CD4-positive, alpha-beta T cell (primary cell): ENCODE results near the gene ARID2. TPM values are rescaled to one million over a fixed set of nuclear protein-coding genes. Genes with fewer than 3 reads are reported as not detected.

ENCODE experiments used
- ATAC-seq: fragments of 200-7000 bp; cut with Tn5 transposase; one replicate; pipeline ENCODE4 v1.10.0; 2022; ENCODE audit warnings: mild to moderate bottlenecking; ENCODE audit not compliant: poor library complexity
- CTCF ChIA-PET: fragments of 350-600 bp; sonication (Branson Sonifier 250); formaldehyde crosslinking; loops from one replicate; lab custom pipeline; 2021; ENCODE audit warnings: antibody characterized with exemption, inconsistent platforms; lab: Charles Lee
- POLR2A ChIA-PET: fragments of 350-600 bp; sonication (Branson Sonifier 250); formaldehyde crosslinking; loops from one replicate; lab custom pipeline; 2021; ENCODE audit warnings: antibody characterized with exemption, inconsistent platforms; lab: Charles Lee
- DNase-seq, 14 experiments: peaks; one replicate each; pipeline ENCODE4 v3.0.0-alpha.2; 2013 to 2020; ENCODE audit warnings: mixed read lengths in 2 of 14
- H3K27ac ChIP-seq, 2 donors: one replicate each; pipeline versions ENCODE4 v1.5.1 to v1.7.0; 2013; ENCODE audit warnings: low read length in 2 of 2, low read depth in 1 of 2, mild to moderate bottlenecking in 1 of 2
- H3K27me3 ChIP-seq, 2 experiments: 1 replicate in 1 of 2; 2 replicates in 1 of 2; pipeline versions ENCODE4 v1.6.1 to v1.7.0; 2013; ENCODE audit warnings: low read length in 2 of 2, control low read depth in 1 of 2, mild to moderate bottlenecking in 1 of 2, moderate library complexity in 1 of 2; ENCODE audit not compliant: insufficient read depth in 2 of 2, control insufficient read depth in 1 of 2
- H3K36me3 ChIP-seq: one replicate; pipeline ENCODE4 v1.6.1; 2013; ENCODE audit warnings: low read length, control low read depth; ENCODE audit not compliant: insufficient read depth
- H3K4me1 ChIP-seq: one replicate; pipeline ENCODE4 v1.6.1; 2013; ENCODE audit warnings: low read length, control low read depth; ENCODE audit not compliant: insufficient read depth
- H3K4me3 ChIP-seq: one replicate; pipeline ENCODE4 v1.5.1; 2013; ENCODE audit warnings: mild to moderate bottlenecking, low read length, moderate library complexity
- H3K9me3 ChIP-seq, 2 experiments: 1 replicate in 1 of 2; 2 replicates in 1 of 2; pipeline versions ENCODE4 v1.6.1 to v1.7.0; 2013; ENCODE audit warnings: low read length in 2 of 2, mild to moderate bottlenecking in 2 of 2, control low read depth in 1 of 2, moderate library complexity in 1 of 2; ENCODE audit not compliant: control insufficient read depth in 1 of 2, insufficient read depth in 1 of 2
- H3K27ac Mint-ChIP-seq: one replicate; pipeline ENCODE4 v1.8.0; 2020; ENCODE audit warnings: mixed read lengths
- H3K27me3 Mint-ChIP-seq: one replicate; pipeline ENCODE4 v1.8.0; 2021; ENCODE audit warnings: mixed read lengths
- H3K36me3 Mint-ChIP-seq: one replicate; pipeline ENCODE4 v1.8.0; 2021; ENCODE audit warnings: low read depth, mixed read lengths
- H3K4me1 Mint-ChIP-seq: one replicate; pipeline ENCODE4 v1.8.0; 2021; ENCODE audit warnings: low read depth, mixed read lengths
- H3K4me3 Mint-ChIP-seq: one replicate; pipeline ENCODE4 v1.8.0; 2020; ENCODE audit warnings: mild to moderate bottlenecking, mixed read lengths
- H3K9me3 Mint-ChIP-seq: one replicate; pipeline ENCODE4 v1.8.0; 2020; ENCODE audit warnings: mixed read lengths
- intact Hi-C, 2 experiments: fragments of 100-400 bp; cut with DNase I in 1 of 2; cut with micrococcal nuclease in 1 of 2; formaldehyde crosslinking; loops; one replicate each; pipeline versions ENCODE4 v1.15.1 to v1.9.0; 2023 to 2025; cut with DNase I, micrococcal nuclease
- total RNA-seq, 174 experiments: library from RNA in 2 of 174; stranded (reverse) in 2 of 174; gene quantifications; one replicate each; pipeline ENCODE4 v1.2.3 and lab custom pipeline; 2021 to 2026
- TF ChIP-seq, protein P1 (sequence below): fragments of 200-600 bp; IDR thresholded peaks from one replicate; pipeline ENCODE4 v1.8.0; 2022; ENCODE audit warnings: antibody characterized with exemption, mild to moderate bottlenecking

Gene ARID2
- total RNA-seq, 2 experiments from 2014 or later = 49.0 to 51.3 TPM

DNA sequence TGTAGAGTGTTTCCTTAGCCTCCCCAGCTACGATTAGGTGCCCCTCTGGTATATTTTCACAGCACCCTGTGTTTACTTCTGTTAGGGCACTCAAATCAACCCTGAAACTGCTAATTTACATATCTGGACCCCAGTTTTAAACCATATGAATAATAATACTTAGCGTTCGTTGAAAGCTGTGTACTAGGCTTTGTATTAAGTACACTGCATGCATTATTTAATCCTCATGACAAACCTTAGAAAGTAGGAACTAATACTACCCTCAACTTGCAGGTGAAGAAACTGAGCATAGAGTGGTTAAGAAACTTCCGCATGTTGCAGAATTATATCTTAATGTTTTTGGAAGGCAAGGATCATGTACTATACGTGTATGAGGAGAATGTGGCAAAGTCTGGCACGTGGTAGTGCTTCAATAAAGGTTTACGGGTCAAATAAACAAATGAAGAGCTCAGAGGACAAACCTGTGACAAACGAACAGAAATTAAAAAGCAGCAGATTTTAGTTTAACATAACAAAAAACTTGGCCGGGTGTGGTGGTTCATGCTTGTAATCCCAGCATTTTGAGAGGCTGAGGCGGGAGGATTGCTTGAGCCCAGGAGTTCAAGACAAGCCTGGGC is 22.2 kb upstream of the ARID2 start:
- Mint-ChIP-seq H3K27me3 (no peaks in the 10 kb centered on the region), H3K9me3 (no peaks in the 10 kb centered on the region), H3K36me3 (peaks cover 4% of the 10 kb centered on the region), H3K4me1 (peaks cover 2% of the 10 kb centered on the region), H3K27ac (no peak overlapping the region), H3K4me3 (no peak overlapping the region)
- H3K27me3 ChIP-seq = no peaks in the 10 kb centered on the region
- CTCF ChIA-PET = no interaction called here
- H3K36me3 ChIP-seq = no peaks in the 10 kb centered on the region
- DNase-seq (no peak), ATAC-seq (no peak)
- no peaks in the 10 kb centered on the region for H3K9me3 ChIP-seq
- H3K4me3 ChIP-seq = no peak overlapping the region
- no peaks in the 10 kb centered on the region for H3K4me1 ChIP-seq
- POLR2A ChIA-PET = interaction anchor here (1.0 to 1.3 kb wide), 2 partner anchors 8 to 37 kb away, joined by 3 read pairs; no protein-coding TSS in a partner anchor
- intact Hi-C loops = no loop called here
- H3K27ac ChIP-seq = no peak overlapping the region
- TF ChIP-seq, protein P1, sequence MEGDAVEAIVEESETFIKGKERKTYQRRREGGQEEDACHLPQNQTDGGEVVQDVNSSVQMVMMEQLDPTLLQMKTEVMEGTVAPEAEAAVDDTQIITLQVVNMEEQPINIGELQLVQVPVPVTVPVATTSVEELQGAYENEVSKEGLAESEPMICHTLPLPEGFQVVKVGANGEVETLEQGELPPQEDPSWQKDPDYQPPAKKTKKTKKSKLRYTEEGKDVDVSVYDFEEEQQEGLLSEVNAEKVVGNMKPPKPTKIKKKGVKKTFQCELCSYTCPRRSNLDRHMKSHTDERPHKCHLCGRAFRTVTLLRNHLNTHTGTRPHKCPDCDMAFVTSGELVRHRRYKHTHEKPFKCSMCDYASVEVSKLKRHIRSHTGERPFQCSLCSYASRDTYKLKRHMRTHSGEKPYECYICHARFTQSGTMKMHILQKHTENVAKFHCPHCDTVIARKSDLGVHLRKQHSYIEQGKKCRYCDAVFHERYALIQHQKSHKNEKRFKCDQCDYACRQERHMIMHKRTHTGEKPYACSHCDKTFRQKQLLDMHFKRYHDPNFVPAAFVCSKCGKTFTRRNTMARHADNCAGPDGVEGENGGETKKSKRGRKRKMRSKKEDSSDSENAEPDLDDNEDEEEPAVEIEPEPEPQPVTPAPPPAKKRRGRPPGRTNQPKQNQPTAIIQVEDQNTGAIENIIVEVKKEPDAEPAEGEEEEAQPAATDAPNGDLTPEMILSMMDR = no peak

DNA sequence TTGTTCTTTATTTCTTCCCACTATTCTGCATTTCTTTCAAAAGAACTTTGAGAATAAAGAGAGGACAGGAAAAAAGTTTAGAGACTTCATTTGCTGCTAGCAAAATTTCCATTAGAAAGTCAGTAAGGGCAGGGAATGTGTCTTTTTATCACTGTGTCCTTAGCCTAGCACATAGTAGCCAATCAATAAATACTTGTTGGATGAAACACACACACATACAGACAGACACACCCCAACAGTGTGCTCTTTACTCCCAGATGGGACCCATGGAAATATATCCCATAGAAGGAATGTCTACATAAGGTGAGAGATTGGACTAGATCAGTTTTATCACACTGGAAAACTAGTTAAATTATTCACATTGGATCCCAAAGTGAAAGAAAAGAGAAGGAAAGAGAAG is 21.1 kb upstream of the ARID2 start:
- DNase-seq (no peak), ATAC-seq (no peak)
- Histone ChIP-seq H3K9me3 (no peaks in the 10 kb centered on the region), H3K27me3 (no peaks in the 10 kb centered on the region), H3K4me3 (no peak overlapping the region), H3K36me3 (no peaks in the 10 kb centered on the region), H3K27ac (no peak overlapping the region), H3K4me1 (no peaks in the 10 kb centered on the region)
- Mint-ChIP-seq H3K9me3 (no peaks in the 10 kb centered on the region), H3K4me1 (peaks cover 9% of the 10 kb centered on the region), H3K27ac (no peak overlapping the region), H3K4me3 (no peak overlapping the region), H3K36me3 (peaks cover 4% of the 10 kb centered on the region), H3K27me3 (no peaks in the 10 kb centered on the region)
- POLR2A ChIA-PET = interaction anchor here (1.3 kb wide), 1 partner anchor 39 kb away, joined by 3 read pairs; no protein-coding TSS in a partner anchor
- intact Hi-C loops = no loop called here
- CTCF ChIA-PET = no interaction called here
- TF ChIP-seq, protein P1 = no peak

DNA sequence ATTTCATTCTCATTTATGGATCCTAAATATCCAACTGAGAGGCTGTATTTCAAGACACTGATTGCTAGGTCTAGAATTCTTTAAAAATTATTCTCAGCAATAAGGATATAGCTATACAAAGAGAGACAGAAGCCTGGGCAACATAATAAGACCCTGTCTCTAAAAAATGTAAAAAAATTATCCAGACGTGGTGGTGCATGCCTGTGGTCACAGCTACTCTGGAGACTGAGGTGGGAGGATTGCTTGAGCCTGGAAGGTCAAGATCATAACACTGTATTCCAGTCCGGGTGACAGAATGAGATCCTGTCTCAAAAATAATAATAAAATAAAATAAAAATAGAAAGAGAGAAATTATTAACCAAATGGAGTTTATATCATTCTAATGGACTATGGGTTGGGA is 20.6 kb upstream of the ARID2 start:
- no peak overlapping the region for H3K27ac Mint-ChIP-seq
- H3K27ac ChIP-seq = no peak overlapping the region
- no peaks in the 10 kb centered on the region for H3K9me3 Mint-ChIP-seq
- TF ChIP-seq, protein P1 = no peak
- H3K27me3 Mint-ChIP-seq = no peaks in the 10 kb centered on the region
- no peak for DNase-seq
- ChIA-PET POLR2A (interaction anchor here (0.7 to 1.3 kb wide), 2 partner anchors 18 to 39 kb away, joined by 3 to 4 read pairs; no protein-coding TSS in a partner anchor), CTCF (interaction anchor here (1.6 kb wide), 1 partner anchor 12 kb away, joined by 4 read pairs; no protein-coding TSS in a partner anchor)
- no peaks in the 10 kb centered on the region for H3K27me3 ChIP-seq
- H3K4me1 ChIP-seq = no peaks in the 10 kb centered on the region
- H3K4me3 ChIP-seq = no peak overlapping the region
- no peak overlapping the region for H3K4me3 Mint-ChIP-seq
- peaks cover 14% of the 10 kb centered on the region for H3K4me1 Mint-ChIP-seq
- H3K36me3 Mint-ChIP-seq = peaks cover 4% of the 10 kb centered on the region
- H3K36me3 ChIP-seq = no peaks in the 10 kb centered on the region
- intact Hi-C loops = no loop called here
- ATAC-seq = no peak
- no peaks in the 10 kb centered on the region for H3K9me3 ChIP-seq
